Uterus (tissue), 2 donors: ENCODE measurements around the gene P2RX4.

Experiments used
- CTCF ChIP-seq, 4 experiments: fragments of 200-600 bp in 2 of 4; fragments of 450-650 bp in 2 of 4; sonication (generic) in 2 of 4; IDR thresholded peaks; one replicate each; pipeline ENCODE4 v1.5.1; 2016 to 2019; ENCODE audit warnings: antibody characterized with exemption in 4 of 4, mild to moderate bottlenecking in 2 of 4, moderate library complexity in 1 of 4
- POLR2A ChIP-seq, 2 donors: fragments of 450-650 bp; IDR thresholded peaks; one replicate each; pipeline ENCODE4 v1.6.1; 2016; ENCODE audit warnings: antibody characterized with exemption in 2 of 2, mild to moderate bottlenecking in 1 of 2, moderate library complexity in 1 of 2

- TF ChIP-seq POLR2A (IDR thresholded peaks at IDR 0.05): no peak
- TF ChIP-seq CTCF (IDR thresholded peaks at IDR 0.05): no peak
Observed at GRCh38 chr12:121217063-121217462, 7.1 kb downstream of the P2RX4 start.
